Activated T-cell treated with anti-CD3 and anti-CD28 coated beads, Interleukin-2, amount 50 U/mL, for 72 hours (primary cell): ENCODE measurements around the gene MIOS. TPM values are rescaled to one million over a fixed set of nuclear protein-coding genes. Genes with fewer than 3 reads are reported as not detected.
"Not testable (repeated sequence)": the region's sequence is repeated elsewhere in the genome, so short reads cannot be mapped to it uniquely, and the experiment has no call there.

Source experiments
- ATAC-seq, 2 donors: fragments of 150-1000 bp; cut with Tn5 transposase; replicated peaks in 1 of 2; 2 replicates each; pipeline ENCODE4 v1.10.0; 2021; ENCODE audit warnings: moderate library complexity in 2 of 2, mild to moderate bottlenecking in 1 of 2
- DNase-seq, 2 donors: peaks; one replicate each; pipeline ENCODE4 v3.0.0; 2021 to 2022; ENCODE audit warnings: mixed read lengths in 1 of 2
- H3K27ac Mint-ChIP-seq: one replicate; pipeline ENCODE4 v1.8.0; 2022; ENCODE audit warnings: mild to moderate bottlenecking, moderate library complexity, mixed read lengths
- H3K27me3 Mint-ChIP-seq: one replicate; pipeline ENCODE4 v1.8.0; 2022; ENCODE audit warnings: low read depth, mixed read lengths
- H3K36me3 Mint-ChIP-seq, 2 donors: one replicate each; pipeline ENCODE4 v1.8.0; 2022; ENCODE audit warnings: mixed read lengths in 2 of 2, mild to moderate bottlenecking in 1 of 2; ENCODE audit not compliant: insufficient read depth in 2 of 2
- H3K4me1 Mint-ChIP-seq: one replicate; pipeline ENCODE4 v1.8.0; 2022; ENCODE audit warnings: low read depth, mixed read lengths
- H3K4me3 Mint-ChIP-seq, 2 donors: one replicate each; pipeline ENCODE4 v1.8.0; 2022; ENCODE audit warnings: mild to moderate bottlenecking in 2 of 2, mixed read lengths in 2 of 2, moderate library complexity in 2 of 2
- H3K9me3 Mint-ChIP-seq, 2 donors: one replicate each; pipeline ENCODE4 v1.8.0; 2022; ENCODE audit warnings: mixed read lengths in 2 of 2
- total RNA-seq, 2 donors: library from RNA; stranded (reverse); gene quantifications; one replicate each; pipeline ENCODE4 v1.2.3, GENCODE V29; 2022

The MIOS gene
- total RNA-seq, 2 donors from 2014 or later, result 49.5 to 60.7 TPM

GRCh38 chr7:7537711-7538110 lies 29.0 kb upstream of the MIOS start:
- H3K36me3 Mint-ChIP-seq, result no peaks in the 10 kb centered on the region

GRCh38 chr7:7539152-7539551 lies 27.5 kb upstream of the MIOS start:
- Mint-ChIP-seq H3K4me3 (no peak overlapping the region), H3K36me3 (no peaks in the 10 kb centered on the region), H3K4me1 (no peaks in the 10 kb centered on the region), H3K27ac (no peak overlapping the region), H3K9me3 (no peaks in the 10 kb centered on the region), H3K27me3 (peaks cover 5% of the 10 kb centered on the region)
- ATAC-seq (no peak), DNase-seq (no peak)

More at GRCh38 chr7:7537711-7538110, 29.0 kb upstream of the MIOS start:
- ATAC-seq, result no peak
- peaks cover 0 to 2% of the 10 kb centered on the region in 2 donors for H3K9me3 Mint-ChIP-seq
- no peak overlapping the region for H3K4me3 Mint-ChIP-seq
- H3K4me1 Mint-ChIP-seq, result no peaks in the 10 kb centered on the region
- H3K27me3 Mint-ChIP-seq, result peaks cover 5% of the 10 kb centered on the region
- no peak for DNase-seq
- H3K27ac Mint-ChIP-seq, result no peak overlapping the region

- Mint-ChIP-seq H3K27me3 (peaks cover 5% of the 10 kb centered on the region), H3K4me3 (no peak overlapping the region), H3K36me3 (no peaks in the 10 kb centered on the region), H3K9me3 (no peaks in the 10 kb centered on the region), H3K4me1 (no peaks in the 10 kb centered on the region), H3K27ac (no peak overlapping the region)
- no peak for ATAC-seq
- no peak for DNase-seq
These were observed 27.0 kb upstream of the MIOS start for GRCh38 chr7:7539711-7540110.

GRCh38 chr7:7542251-7542835 lies 24.3 kb upstream of the MIOS start:
- H3K4me1 Mint-ChIP-seq, result no peaks in the 10 kb centered on the region
- DNase-seq, result no peak
- no peaks in the 10 kb centered on the region for H3K9me3 Mint-ChIP-seq
- H3K4me3 Mint-ChIP-seq, result no peak overlapping the region
- no peak for ATAC-seq
- H3K27ac Mint-ChIP-seq, result no peak overlapping the region
- no peaks in the 10 kb centered on the region for H3K27me3 Mint-ChIP-seq
- no peaks in the 10 kb centered on the region for H3K36me3 Mint-ChIP-seq

- no peak overlapping the region for H3K4me3 Mint-ChIP-seq
- H3K36me3 Mint-ChIP-seq, result no peaks in the 10 kb centered on the region
- H3K9me3 Mint-ChIP-seq, result no peaks in the 10 kb centered on the region
- ATAC-seq (no peak), DNase-seq (no peak)
- H3K27me3 Mint-ChIP-seq, result no peaks in the 10 kb centered on the region
- H3K4me1 Mint-ChIP-seq, result no peaks in the 10 kb centered on the region
- H3K27ac Mint-ChIP-seq, result no peak overlapping the region
These were observed 18.3 kb upstream of the MIOS start for GRCh38 chr7:7548407-7548806.

- Mint-ChIP-seq H3K27ac (no peak overlapping the region), H3K27me3 (no peaks in the 10 kb centered on the region), H3K9me3 (no peaks in the 10 kb centered on the region), H3K4me1 (no peaks in the 10 kb centered on the region), H3K4me3 (no peak overlapping the region), H3K36me3 (no peaks in the 10 kb centered on the region)
- ATAC-seq, result no peak
- no peak for DNase-seq
These were observed 16.0 kb upstream of the MIOS start for GRCh38 chr7:7550663-7551062.

- DNase-seq (no peak), ATAC-seq (no peak)
- H3K27me3 Mint-ChIP-seq, result no peaks in the 10 kb centered on the region
- H3K4me3 Mint-ChIP-seq, result no peak overlapping the region
- no peaks in the 10 kb centered on the region for H3K9me3 Mint-ChIP-seq
- no peaks in the 10 kb centered on the region for H3K4me1 Mint-ChIP-seq
- no peaks in the 10 kb centered on the region for H3K36me3 Mint-ChIP-seq
- no peak overlapping the region for H3K27ac Mint-ChIP-seq
These were observed 14.5 kb upstream of the MIOS start for GRCh38 chr7:7552199-7552598.

GRCh38 chr7:7553386-7553785 lies 13.3 kb upstream of the MIOS start:
- ATAC-seq (no peak), DNase-seq (no peak)
- H3K27me3 Mint-ChIP-seq, result no peaks in the 10 kb centered on the region
- peaks cover 4% of the 10 kb centered on the region in 2 donors for H3K36me3 Mint-ChIP-seq
- H3K4me1 Mint-ChIP-seq, result no peaks in the 10 kb centered on the region
- H3K27ac Mint-ChIP-seq, result no peak overlapping the region
- H3K9me3 Mint-ChIP-seq, result peaks cover 0 to 9% of the 10 kb centered on the region in 2 donors
- H3K4me3 Mint-ChIP-seq, result no peak overlapping the region

GRCh38 chr7:7554021-7554432 lies 12.7 kb upstream of the MIOS start:
- Mint-ChIP-seq H3K4me3 (no peak overlapping the region), H3K9me3 (peaks cover 6 to 14% of the 10 kb centered on the region in 2 donors), H3K27ac (no peak overlapping the region), H3K4me1 (no peaks in the 10 kb centered on the region), H3K27me3 (no peaks in the 10 kb centered on the region), H3K36me3 (peaks cover 9 to 10% of the 10 kb centered on the region in 2 donors)
- DNase-seq, result no peak
- no peak for ATAC-seq

- Mint-ChIP-seq H3K27me3 (no peaks in the 10 kb centered on the region), H3K4me1 (no peaks in the 10 kb centered on the region), H3K27ac (no peak overlapping the region), H3K36me3 (peaks cover 11 to 18% of the 10 kb centered on the region in 2 donors), H3K9me3 (peaks cover 6 to 20% of the 10 kb centered on the region in 2 donors), H3K4me3 (no peak overlapping the region)
- DNase-seq (no peak), ATAC-seq (no peak)
These were observed 11.8 kb upstream of the MIOS start for GRCh38 chr7:7554649-7555575.

- H3K27ac Mint-ChIP-seq, result no peak overlapping the region
- peaks cover 6 to 21% of the 10 kb centered on the region in 2 donors for H3K9me3 Mint-ChIP-seq
- no peak overlapping the region for H3K4me3 Mint-ChIP-seq
- H3K27me3 Mint-ChIP-seq, result no peaks in the 10 kb centered on the region
- ATAC-seq (no peak), DNase-seq (no peak)
- no peaks in the 10 kb centered on the region for H3K4me1 Mint-ChIP-seq
- peaks cover 11 to 18% of the 10 kb centered on the region in 2 donors for H3K36me3 Mint-ChIP-seq
These were observed 9.8 kb upstream of the MIOS start for GRCh38 chr7:7556852-7557251.

GRCh38 chr7:7557252-7557651 lies 9.4 kb upstream of the MIOS start:
- no peaks in the 10 kb centered on the region for H3K4me1 Mint-ChIP-seq
- no peak overlapping the region for H3K27ac Mint-ChIP-seq
- no peaks in the 10 kb centered on the region for H3K27me3 Mint-ChIP-seq
- peaks cover 11 to 18% of the 10 kb centered on the region in 2 donors for H3K36me3 Mint-ChIP-seq
- ATAC-seq (no peak), DNase-seq (no peak)
- peaks cover 6 to 21% of the 10 kb centered on the region in 2 donors for H3K9me3 Mint-ChIP-seq
- no peak overlapping the region for H3K4me3 Mint-ChIP-seq

GRCh38 chr7:7561591-7561990 lies 5.1 kb upstream of the MIOS start:
- not testable (repeated sequence) for H3K4me1 Mint-ChIP-seq, H3K27me3 Mint-ChIP-seq, DNase-seq, ATAC-seq, H3K4me3 Mint-ChIP-seq, H3K27ac Mint-ChIP-seq
- Mint-ChIP-seq H3K36me3 (peaks cover 11 to 18% of the 10 kb centered on the region in 2 donors), H3K9me3 (peaks cover 6 to 21% of the 10 kb centered on the region in 2 donors)
